C4-2B (cell line): ENCODE results near the gene ATP13A2.
A peak's percentile ranks its signal among the peaks of the same experiment; 100 is the strongest.

ENCODE experiments used
- H3K27ac ChIP-seq: fragments of 450-650 bp; 2 replicates; pipeline ENCODE4 v1.5.1; 2017
- ZFX ChIP-seq: fragments of 450-650 bp; IDR thresholded peaks from 2 replicates; pipeline ENCODE4 v1.6.1; 2017
- TF ChIP-seq, protein P1 (sequence below): fragments of 450-650 bp; conservative IDR thresholded peaks from 2 replicates; pipeline ENCODE4 v1.5.1; 2017; ENCODE audit warnings: mild to moderate bottlenecking

The ATP13A2 gene

DNA sequence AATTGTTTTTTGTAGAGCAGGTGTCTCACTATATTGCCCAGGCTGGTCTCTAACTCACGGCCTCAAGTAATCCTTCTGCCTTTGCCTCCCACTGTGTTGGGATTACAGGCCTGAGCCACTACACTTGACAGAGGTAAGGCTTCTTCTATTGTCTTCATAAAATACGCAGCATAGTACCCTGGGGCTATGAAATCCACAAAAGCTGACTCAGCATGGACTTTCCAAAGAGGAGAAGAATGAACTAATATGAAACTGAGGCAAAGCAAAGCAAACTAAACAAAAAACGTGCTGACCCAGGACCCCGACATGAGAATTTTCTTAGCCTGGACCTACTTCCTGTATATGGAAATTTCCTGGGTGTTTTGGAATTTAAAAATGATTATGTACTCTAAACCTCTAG lies 18.5 kb upstream of the ATP13A2 start:
- H3K27ac ChIP-seq, result no peak overlapping the region
- no peak for TF ChIP-seq ZFX
- TF ChIP-seq, protein P1, sequence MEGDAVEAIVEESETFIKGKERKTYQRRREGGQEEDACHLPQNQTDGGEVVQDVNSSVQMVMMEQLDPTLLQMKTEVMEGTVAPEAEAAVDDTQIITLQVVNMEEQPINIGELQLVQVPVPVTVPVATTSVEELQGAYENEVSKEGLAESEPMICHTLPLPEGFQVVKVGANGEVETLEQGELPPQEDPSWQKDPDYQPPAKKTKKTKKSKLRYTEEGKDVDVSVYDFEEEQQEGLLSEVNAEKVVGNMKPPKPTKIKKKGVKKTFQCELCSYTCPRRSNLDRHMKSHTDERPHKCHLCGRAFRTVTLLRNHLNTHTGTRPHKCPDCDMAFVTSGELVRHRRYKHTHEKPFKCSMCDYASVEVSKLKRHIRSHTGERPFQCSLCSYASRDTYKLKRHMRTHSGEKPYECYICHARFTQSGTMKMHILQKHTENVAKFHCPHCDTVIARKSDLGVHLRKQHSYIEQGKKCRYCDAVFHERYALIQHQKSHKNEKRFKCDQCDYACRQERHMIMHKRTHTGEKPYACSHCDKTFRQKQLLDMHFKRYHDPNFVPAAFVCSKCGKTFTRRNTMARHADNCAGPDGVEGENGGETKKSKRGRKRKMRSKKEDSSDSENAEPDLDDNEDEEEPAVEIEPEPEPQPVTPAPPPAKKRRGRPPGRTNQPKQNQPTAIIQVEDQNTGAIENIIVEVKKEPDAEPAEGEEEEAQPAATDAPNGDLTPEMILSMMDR, result no peak

- TF ChIP-seq, protein P1, result no peak
- no peak for TF ChIP-seq ZFX
- H3K27ac ChIP-seq, result no peak overlapping the region
Measured at GRCh38 chr1:17028662-17029188, 17.0 kb upstream of the ATP13A2 start.

DNA sequence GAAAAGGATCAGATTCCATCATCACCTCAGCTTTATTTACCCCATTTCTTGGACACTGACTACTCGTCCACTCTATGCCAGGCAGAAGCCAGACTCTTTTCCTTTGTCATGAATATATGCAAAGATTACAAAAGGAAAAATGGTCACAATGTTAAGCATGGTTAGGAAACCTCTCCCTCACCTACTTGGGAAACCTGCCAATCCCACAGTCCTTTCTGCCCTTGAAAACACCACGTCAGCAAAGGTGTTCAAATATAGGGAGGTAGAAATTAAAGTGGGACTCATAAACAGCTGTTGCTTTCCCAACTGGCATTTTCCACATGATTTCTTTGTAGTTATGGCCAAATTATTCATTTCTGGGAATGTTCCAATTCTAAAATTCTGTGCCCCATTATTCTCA lies 16.2 kb upstream of the ATP13A2 start:
- TF ChIP-seq, protein P1, result no peak
- TF ChIP-seq ZFX, result no peak
- H3K27ac ChIP-seq, result no peak overlapping the region

GRCh38 chr1:17027403-17027802 lies 15.7 kb upstream of the ATP13A2 start:
- no peak for TF ChIP-seq ZFX
- TF ChIP-seq, protein P1, result no peak
- H3K27ac ChIP-seq, result 0 out of 2 replicates have a peak overlapping the region, but pooled peaks have one; percentile 14

- no peak overlapping the region for H3K27ac ChIP-seq
- no peak for TF ChIP-seq ZFX
- TF ChIP-seq, protein P1, result no peak
Measured at GRCh38 chr1:17024721-17025120, 13.0 kb upstream of the ATP13A2 start.

GRCh38 chr1:17023573-17023972 lies 11.8 kb upstream of the ATP13A2 start:
- TF ChIP-seq ZFX, result no peak
- TF ChIP-seq, protein P1, result no peak
- no peak overlapping the region for H3K27ac ChIP-seq

DNA sequence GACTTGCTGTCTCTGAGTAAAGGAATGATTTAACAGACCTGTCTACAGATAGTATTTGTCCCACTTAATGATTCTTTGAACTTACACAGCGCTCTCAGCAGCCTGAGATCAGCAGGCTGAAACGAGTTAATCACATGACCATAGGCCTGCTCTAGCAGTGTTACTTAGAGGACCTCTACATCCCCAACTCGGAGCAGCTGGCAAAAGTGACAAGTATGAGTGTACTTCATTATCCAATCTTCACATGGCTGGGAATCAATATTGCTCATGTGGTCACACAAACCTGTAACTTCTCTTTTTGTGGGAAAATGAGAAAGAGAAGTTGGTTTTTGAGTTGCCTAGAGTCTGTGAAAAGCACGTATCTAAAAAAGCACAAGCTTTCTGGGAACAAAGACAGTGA lies 11.4 kb upstream of the ATP13A2 start:
- TF ChIP-seq, protein P1, result no peak
- no peak for TF ChIP-seq ZFX
- H3K27ac ChIP-seq, result no peak overlapping the region
